ENCODE measurements around the gene SFRP2. TPM values are rescaled to one million over a fixed set of nuclear protein-coding genes. Genes with fewer than 3 reads are reported as not detected.

The SFRP2 gene
- total and polyA plus RNA-seq, 8 donors = 1.2 to 40.0 (median 9.2) TPM; not detected in 2

GRCh38 chr4:153832720-153833287 lies 43.9 kb upstream of the SFRP2 start:
- intact Hi-C loops (cut with DNase I; ENCODE audit: low total_unique reads) = no loop called here
- no peaks in the 10 kb centered on the region for H3K9me3 ChIP-seq
- 73 to 88% (median 78%) methylated on average over 3 of the region's 3 CpGs for WGBS, 5 donors
- H3K27me3 ChIP-seq = peaks cover 0 to 4% (median 0%) of the 10 kb centered on the region in 3 donors
- no peak for TF ChIP-seq POLR2AphosphoS5 (IDR thresholded peaks at IDR 0.05)
- TF ChIP-seq EP300 (IDR thresholded peaks at IDR 0.05) = no peak
- no peak for TF ChIP-seq POLR2A (IDR thresholded peaks at IDR 0.05)
- TF ChIP-seq CTCF (IDR thresholded peaks at IDR 0.05) = no peak
- H3K4me3 ChIP-seq = no peak overlapping the region
- H3K27ac ChIP-seq = no peak overlapping the region
- H3K4me1 ChIP-seq = no peaks in the 10 kb centered on the region
- no peaks in the 10 kb centered on the region for H3K36me3 ChIP-seq
- DNase-seq = no peak

GRCh38 chr4:153832054-153832453 lies 43.2 kb upstream of the SFRP2 start:
- Histone ChIP-seq H3K9me3 (no peaks in the 10 kb centered on the region), H3K27ac (no peak overlapping the region), H3K27me3 (peaks cover 0 to 4% (median 0%) of the 10 kb centered on the region in 3 donors), H3K36me3 (no peaks in the 10 kb centered on the region), H3K4me3 (no peak overlapping the region), H3K4me1 (no peaks in the 10 kb centered on the region)
- intact Hi-C loops (cut with DNase I; ENCODE audit: low total_unique reads) = no loop called here
- WGBS, 5 donors = 68 to 83% (median 75%) methylated on average over 4 of the region's 4 CpGs
- TF ChIP-seq CTCF (IDR thresholded peaks at IDR 0.05) (no peak), POLR2AphosphoS5 (IDR thresholded peaks at IDR 0.05) (no peak)
- no peak for DNase-seq

- TF ChIP-seq CTCF (IDR thresholded peaks at IDR 0.05) (no peak), EP300 (IDR thresholded peaks at IDR 0.05) (no peak), POLR2A (IDR thresholded peaks at IDR 0.05) (no peak), POLR2AphosphoS5 (IDR thresholded peaks at IDR 0.05) (no peak)
- Histone ChIP-seq H3K9me3 (no peaks in the 10 kb centered on the region), H3K27me3 (peaks cover 0 to 4% (median 0%) of the 10 kb centered on the region in 3 donors), H3K4me1 (no peaks in the 10 kb centered on the region), H3K4me3 (no peak overlapping the region), H3K27ac (no peak overlapping the region), H3K36me3 (no peaks in the 10 kb centered on the region)
- intact Hi-C loops (cut with DNase I; ENCODE audit: low total_unique reads) = no loop called here
- WGBS, 5 donors = 72 to 96% (median 87%) methylated on average over 1 of the region's 1 CpG
- peak in 1 of 2 donors; percentile 9 for DNase-seq
These were observed 42.4 kb upstream of the SFRP2 start for GRCh38 chr4:153831245-153831644.

- Histone ChIP-seq H3K9me3 (no peaks in the 10 kb centered on the region), H3K4me3 (no peak overlapping the region), H3K36me3 (no peaks in the 10 kb centered on the region), H3K27me3 (no peaks in the 10 kb centered on the region), H3K4me1 (no peaks in the 10 kb centered on the region), H3K27ac (no peak overlapping the region)
- peak in 1 of 2 donors; percentile 7 for DNase-seq
- no peak for TF ChIP-seq POLR2AphosphoS5 (IDR thresholded peaks at IDR 0.05)
- no peak for TF ChIP-seq EP300 (IDR thresholded peaks at IDR 0.05)
- TF ChIP-seq POLR2A (IDR thresholded peaks at IDR 0.05) = no peak
- no peak for TF ChIP-seq CTCF (IDR thresholded peaks at IDR 0.05)
- intact Hi-C loops (cut with DNase I; ENCODE audit: low total_unique reads) = no loop called here
- 73 to 88% (median 83%) methylated on average over 2 of the region's 2 CpGs for WGBS, 5 donors
These were observed 36.8 kb upstream of the SFRP2 start for GRCh38 chr4:153825691-153826090.

Data from stomach (tissue), 9 donors.